Measurements from ENCODE around the gene EFNA5. TPM values are rescaled to one million over a fixed set of nuclear protein-coding genes. Genes with fewer than 3 reads are reported as not detected.

EFNA5 gene
- polyA plus RNA-seq, 1 of the 3 experiments (the other 2 are of a cell fraction) = 0.81 TPM

DNA sequence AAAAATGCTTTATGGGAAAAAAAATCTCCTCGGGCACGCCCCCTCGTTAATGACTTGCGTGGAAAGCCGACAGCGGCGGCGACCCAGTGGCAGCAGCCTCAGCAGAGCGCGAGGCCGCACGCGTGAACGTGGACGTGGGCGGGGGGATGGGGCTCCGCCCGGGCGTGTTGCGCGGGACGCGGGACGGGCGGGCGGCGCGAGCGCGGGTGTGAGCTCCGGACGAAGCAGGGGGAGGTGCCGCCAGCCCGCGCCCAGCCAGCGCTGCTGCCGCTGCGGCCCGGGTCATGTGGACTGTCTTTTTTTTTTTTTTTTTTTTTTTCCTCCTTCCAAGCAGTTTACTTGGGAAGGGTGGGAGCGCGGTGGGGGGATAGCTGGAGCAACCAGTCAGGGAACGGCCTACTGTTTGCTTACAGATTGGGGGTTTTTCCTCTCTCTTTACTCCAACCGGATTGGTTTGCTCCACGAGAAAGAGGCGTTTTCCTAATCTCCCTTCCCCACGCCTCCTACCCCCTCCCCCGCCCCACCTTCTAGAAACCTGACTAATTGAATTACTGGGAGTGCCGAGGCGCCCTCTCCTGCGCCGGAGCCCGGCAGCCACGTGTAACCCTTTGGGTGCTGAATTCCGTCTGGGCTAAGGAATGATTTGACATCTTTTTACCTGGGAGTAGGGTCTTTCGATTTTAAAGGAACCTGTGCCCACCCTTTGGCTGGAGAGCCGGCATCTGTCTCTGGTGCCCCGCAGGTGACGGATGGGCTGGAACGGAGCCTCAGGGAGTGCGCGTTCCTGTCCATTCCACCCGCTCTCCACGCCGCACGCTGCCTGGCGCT is 1.7 kb upstream of the EFNA5 start (continued):
- TF ChIP-seq SMC3 (IDR thresholded peaks at IDR 0.05; ENCODE audit: low read depth, low read length) = no peak
- TF ChIP-seq, protein P1, sequence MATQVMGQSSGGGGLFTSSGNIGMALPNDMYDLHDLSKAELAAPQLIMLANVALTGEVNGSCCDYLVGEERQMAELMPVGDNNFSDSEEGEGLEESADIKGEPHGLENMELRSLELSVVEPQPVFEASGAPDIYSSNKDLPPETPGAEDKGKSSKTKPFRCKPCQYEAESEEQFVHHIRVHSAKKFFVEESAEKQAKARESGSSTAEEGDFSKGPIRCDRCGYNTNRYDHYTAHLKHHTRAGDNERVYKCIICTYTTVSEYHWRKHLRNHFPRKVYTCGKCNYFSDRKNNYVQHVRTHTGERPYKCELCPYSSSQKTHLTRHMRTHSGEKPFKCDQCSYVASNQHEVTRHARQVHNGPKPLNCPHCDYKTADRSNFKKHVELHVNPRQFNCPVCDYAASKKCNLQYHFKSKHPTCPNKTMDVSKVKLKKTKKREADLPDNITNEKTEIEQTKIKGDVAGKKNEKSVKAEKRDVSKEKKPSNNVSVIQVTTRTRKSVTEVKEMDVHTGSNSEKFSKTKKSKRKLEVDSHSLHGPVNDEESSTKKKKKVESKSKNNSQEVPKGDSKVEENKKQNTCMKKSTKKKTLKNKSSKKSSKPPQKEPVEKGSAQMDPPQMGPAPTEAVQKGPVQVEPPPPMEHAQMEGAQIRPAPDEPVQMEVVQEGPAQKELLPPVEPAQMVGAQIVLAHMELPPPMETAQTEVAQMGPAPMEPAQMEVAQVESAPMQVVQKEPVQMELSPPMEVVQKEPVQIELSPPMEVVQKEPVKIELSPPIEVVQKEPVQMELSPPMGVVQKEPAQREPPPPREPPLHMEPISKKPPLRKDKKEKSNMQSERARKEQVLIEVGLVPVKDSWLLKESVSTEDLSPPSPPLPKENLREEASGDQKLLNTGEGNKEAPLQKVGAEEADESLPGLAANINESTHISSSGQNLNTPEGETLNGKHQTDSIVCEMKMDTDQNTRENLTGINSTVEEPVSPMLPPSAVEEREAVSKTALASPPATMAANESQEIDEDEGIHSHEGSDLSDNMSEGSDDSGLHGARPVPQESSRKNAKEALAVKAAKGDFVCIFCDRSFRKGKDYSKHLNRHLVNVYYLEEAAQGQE (IDR thresholded peaks at IDR 0.05; ENCODE audit: low read depth, low read length) = no peak
- TF ChIP-seq FOXJ3 (CRISPR knock-in tag; IDR thresholded peaks at IDR 0.05) = no peak
- TF ChIP-seq PBX3 (IDR thresholded peaks at IDR 0.05) = peak; percentile 34; the same call in 1 of the 2 replicates
- TF ChIP-seq NFIC (IDR thresholded peaks at IDR 0.05; ENCODE audit: borderline replicate concordance) = no peak
- no peak for TF ChIP-seq RAD21 (IDR thresholded peaks at IDR 0.05; ENCODE audit: low read length)
- peak; percentile 70; the same call in 1 of the 2 replicates for TF ChIP-seq USF1 (IDR thresholded peaks at IDR 0.05; ENCODE audit: borderline replicate concordance, low read depth)
- TF ChIP-seq YY1 (IDR thresholded peaks at IDR 0.05; ENCODE audit: low read depth) = 0 out of 2 replicates have a peak, but pooled peaks have one; percentile 10
- 0 out of 2 replicates have a peak, but pooled peaks have one; percentile 3 for TF ChIP-seq RCOR1 (IDR thresholded peaks at IDR 0.05; ENCODE audit: low read length)
- TF ChIP-seq NRF1 (IDR thresholded peaks at IDR 0.05; ENCODE audit: low read depth, low read length) = no peak; the same call in 1 of the 2 replicates
- peak; percentile 41 for TF ChIP-seq CHD2 (IDR thresholded peaks at IDR 0.05; ENCODE audit: low read length, partially characterized antibody)
- TF ChIP-seq TEAD4 (IDR thresholded peaks at IDR 0.05; ENCODE audit: borderline replicate concordance, insufficient read depth) = no peak
- TF ChIP-seq TAF1 (IDR thresholded peaks at IDR 0.05; ENCODE audit: borderline replicate concordance, low read depth, low read length) = no peak; the same call in 1 of the 2 replicates
- TF ChIP-seq USF2 (IDR thresholded peaks at IDR 0.05; ENCODE audit: borderline replicate concordance, low read depth, low read length) = no peak; the same call in 1 of the 2 replicates

All from SK-N-SH (cell line).